ENCODE data around the gene SLC16A6.

The SLC16A6 gene

GRCh38 chr17:68304706-68305105 is 13.8 kb upstream of the SLC16A6 start:
- H3K9me2 ChIP-seq (replicated peaks; ENCODE audit: insufficient read depth, low read length): no peaks in the 10 kb centered on the region
- H3K4me3 ChIP-seq (ENCODE audit: low read length): no peak overlapping the region
- no peak overlapping the region for H3K9ac ChIP-seq (ENCODE audit: low read length)
- H3K4me1 ChIP-seq (ENCODE audit: low read length): no peaks in the 10 kb centered on the region
- H3K36me3 ChIP-seq (replicated peaks; ENCODE audit: insufficient read depth, low read length): no peaks in the 10 kb centered on the region
- no peak overlapping the region for H3K4me2 ChIP-seq (ENCODE audit: low read depth, low read length)
- no peak for DNase-seq
- no peaks in the 10 kb centered on the region for H3K9me3 ChIP-seq (replicated peaks; ENCODE audit: insufficient read depth, low read length)
- no peaks in the 10 kb centered on the region for H3K27me3 ChIP-seq (replicated peaks; ENCODE audit: insufficient read depth, low read length)
- TF ChIP-seq EZH2phosphoT487 (IDR thresholded peaks at IDR 0.05; ENCODE audit: low read length) (no peak), EZH2 (optimal IDR thresholded peaks at IDR 0.05; ENCODE audit: low read depth, low read length) (no peak)
- H3K79me2 ChIP-seq (ENCODE audit: low read length): no peaks in the 10 kb centered on the region
- no peak overlapping the region for H2AFZ ChIP-seq (ENCODE audit: low read length)
- H3K27ac ChIP-seq (ENCODE audit: low read length): no peak overlapping the region
- H3F3A ChIP-seq (ENCODE audit: insufficient read depth, low read length): no peaks in the 10 kb centered on the region
- H4K20me1 ChIP-seq (ENCODE audit: insufficient read depth, low read length): no peaks in the 10 kb centered on the region

GRCh38 chr17:68302666-68303065 is 11.7 kb upstream of the SLC16A6 start:
- Histone ChIP-seq H3K4me2 (ENCODE audit: low read depth, low read length) (no peak overlapping the region), H3K4me1 (ENCODE audit: low read length) (no peaks in the 10 kb centered on the region), H3K27me3 (replicated peaks; ENCODE audit: insufficient read depth, low read length) (no peaks in the 10 kb centered on the region), H2AFZ (ENCODE audit: low read length) (no peak overlapping the region), H4K20me1 (ENCODE audit: insufficient read depth, low read length) (no peaks in the 10 kb centered on the region), H3K9ac (ENCODE audit: low read length) (no peak overlapping the region), H3F3A (ENCODE audit: insufficient read depth, low read length) (no peaks in the 10 kb centered on the region), H3K79me2 (ENCODE audit: low read length) (no peaks in the 10 kb centered on the region), H3K36me3 (replicated peaks; ENCODE audit: insufficient read depth, low read length) (no peaks in the 10 kb centered on the region), H3K27ac (ENCODE audit: low read length) (no peak overlapping the region), H3K9me3 (replicated peaks; ENCODE audit: insufficient read depth, low read length) (no peaks in the 10 kb centered on the region), H3K9me2 (replicated peaks; ENCODE audit: insufficient read depth, low read length) (no peaks in the 10 kb centered on the region), H3K4me3 (ENCODE audit: low read length) (no peak overlapping the region)
- no peak for TF ChIP-seq EZH2phosphoT487 (IDR thresholded peaks at IDR 0.05; ENCODE audit: low read length)
- no peak for TF ChIP-seq CTCF (IDR thresholded peaks at IDR 0.05; ENCODE audit: low read length)
- no peak for TF ChIP-seq EZH2 (optimal IDR thresholded peaks at IDR 0.05; ENCODE audit: low read depth, low read length)
- no peak for DNase-seq

- Histone ChIP-seq H3K4me2 (ENCODE audit: low read depth, low read length) (no peak overlapping the region), H2AFZ (ENCODE audit: low read length) (no peak overlapping the region)
These were observed 11.2 kb upstream of the SLC16A6 start for GRCh38 chr17:68302066-68302564.

More at GRCh38 chr17:68302066-68302564, 11.2 kb upstream of the SLC16A6 start:
- H3K36me3 ChIP-seq (replicated peaks; ENCODE audit: insufficient read depth, low read length): no peaks in the 10 kb centered on the region
- H3F3A ChIP-seq (ENCODE audit: insufficient read depth, low read length): no peaks in the 10 kb centered on the region
- H3K9me3 ChIP-seq (replicated peaks; ENCODE audit: insufficient read depth, low read length): no peaks in the 10 kb centered on the region
- no peak for TF ChIP-seq EZH2 (optimal IDR thresholded peaks at IDR 0.05; ENCODE audit: low read depth, low read length)
- TF ChIP-seq EZH2phosphoT487 (IDR thresholded peaks at IDR 0.05; ENCODE audit: low read length): no peak
- no peak for TF ChIP-seq CTCF (IDR thresholded peaks at IDR 0.05; ENCODE audit: low read length)
- no peak for DNase-seq
- H3K4me3 ChIP-seq (ENCODE audit: low read length): no peak overlapping the region
- H4K20me1 ChIP-seq (ENCODE audit: insufficient read depth, low read length): no peaks in the 10 kb centered on the region
- H3K27ac ChIP-seq (ENCODE audit: low read length): no peak overlapping the region
- H3K27me3 ChIP-seq (replicated peaks; ENCODE audit: insufficient read depth, low read length): no peaks in the 10 kb centered on the region
- H3K9ac ChIP-seq (ENCODE audit: low read length): no peak overlapping the region
- H3K9me2 ChIP-seq (replicated peaks; ENCODE audit: insufficient read depth, low read length): no peaks in the 10 kb centered on the region
- no peaks in the 10 kb centered on the region for H3K4me1 ChIP-seq (ENCODE audit: low read length)
- H3K79me2 ChIP-seq (ENCODE audit: low read length): no peaks in the 10 kb centered on the region

Measured in MM.1S (cell line).